HG03342 (cell line): ENCODE data around the gene GABPB2.
A peak's percentile ranks its signal among the peaks of the same experiment; 100 is the strongest.
"Not testable (repeated sequence)": the region's sequence is repeated elsewhere in the genome, so short reads cannot be mapped to it uniquely, and the experiment has no call there.

Source experiments
- ATAC-seq: cut with Tn5 transposase; IDR thresholded peaks from one replicate; pipeline ENCODE4 v1.9.1; 2021; ENCODE audit warnings: mild to moderate bottlenecking, moderate library complexity; ENCODE audit not compliant: unreplicated experiment

Gene GABPB2

DNA sequence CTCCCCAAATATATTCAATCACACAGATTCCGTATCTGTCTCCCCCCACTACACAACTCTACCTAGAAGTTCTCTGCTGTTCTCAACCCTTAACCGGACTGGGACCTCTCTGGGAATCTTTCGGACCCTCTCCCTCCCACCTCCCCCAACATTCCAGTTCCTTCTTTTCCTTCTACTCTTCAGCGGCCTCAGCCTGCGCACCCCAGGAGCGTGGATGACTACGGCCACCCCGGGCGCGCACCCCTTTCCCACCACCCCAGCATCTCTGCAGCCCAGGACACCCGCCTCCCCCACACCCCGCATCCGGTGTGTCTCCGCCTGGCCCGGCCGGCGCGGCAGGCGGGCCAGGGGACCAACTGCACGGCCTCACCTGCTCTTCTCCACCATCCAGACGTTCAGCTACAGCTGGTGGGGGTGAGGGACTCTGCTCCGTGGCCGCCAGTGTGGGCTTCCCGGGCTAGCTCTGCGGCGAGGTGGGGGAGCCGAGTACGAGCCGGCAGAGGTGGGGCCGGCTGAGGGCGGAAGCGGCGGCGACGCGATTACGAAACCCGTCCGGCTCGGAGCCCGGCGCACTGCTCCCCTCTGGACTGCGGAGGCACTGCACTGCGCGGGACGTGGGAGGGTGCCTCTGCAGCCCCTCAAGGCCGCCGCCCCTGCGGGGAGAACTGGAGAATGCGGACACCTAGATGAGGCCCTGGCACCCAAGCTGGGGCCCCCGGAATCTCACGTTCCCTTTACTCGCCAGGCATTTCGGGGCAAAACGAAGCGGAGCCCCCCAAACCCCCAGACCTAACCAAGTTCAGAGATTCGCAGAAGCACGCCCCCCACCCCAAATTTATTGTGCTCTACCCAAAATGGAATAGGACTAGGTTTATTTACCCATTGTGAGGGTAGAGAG is 11.2 kb upstream of the GABPB2 start, which contains the start of gene CDC42SE1:
Gene CDC42SE1 (minus strand): TSS at position 514 of the 898 bp plus-strand sequence. CDS start 3,892 bp downstream, outside the sequence.
- ATAC-seq = peak; percentile 73

DNA sequence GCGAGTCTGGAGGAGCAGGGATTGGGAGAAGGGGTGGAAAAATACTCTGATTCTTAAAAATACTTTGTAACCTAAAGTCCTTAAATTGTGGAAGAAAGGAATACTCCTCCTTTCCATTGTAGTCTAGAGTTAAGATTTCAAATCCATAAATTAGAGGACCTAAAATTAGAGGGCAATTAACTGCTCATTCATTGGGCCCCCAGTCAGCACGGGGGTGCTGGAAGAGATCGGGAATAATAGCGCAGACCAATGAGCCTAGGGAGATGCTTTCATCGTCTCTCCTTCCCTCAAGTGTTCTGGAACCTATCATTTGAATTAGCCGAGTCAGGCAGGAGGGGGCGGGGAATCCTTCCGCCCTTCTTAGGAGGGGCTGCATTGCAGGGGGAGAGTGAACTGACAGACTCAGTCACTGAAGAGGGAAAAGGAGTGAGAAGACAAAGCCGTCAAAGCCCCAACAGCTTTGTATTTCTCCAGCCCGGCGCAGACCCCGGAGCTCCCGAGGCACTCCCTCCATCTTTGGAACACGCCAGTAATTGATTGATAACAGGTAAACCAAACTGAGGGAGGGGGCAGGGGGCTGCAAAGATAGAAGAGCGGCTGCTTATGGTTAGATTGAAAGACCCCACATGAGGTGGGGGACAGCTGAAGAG is 10.4 kb upstream of the GABPB2 start, which contains the start of gene MLLT11:
Gene MLLT11 (plus strand): TSS at position 391 of the 650 bp plus-strand sequence. CDS start 6,828 bp downstream, outside the sequence.
- ATAC-seq = no peak

DNA sequence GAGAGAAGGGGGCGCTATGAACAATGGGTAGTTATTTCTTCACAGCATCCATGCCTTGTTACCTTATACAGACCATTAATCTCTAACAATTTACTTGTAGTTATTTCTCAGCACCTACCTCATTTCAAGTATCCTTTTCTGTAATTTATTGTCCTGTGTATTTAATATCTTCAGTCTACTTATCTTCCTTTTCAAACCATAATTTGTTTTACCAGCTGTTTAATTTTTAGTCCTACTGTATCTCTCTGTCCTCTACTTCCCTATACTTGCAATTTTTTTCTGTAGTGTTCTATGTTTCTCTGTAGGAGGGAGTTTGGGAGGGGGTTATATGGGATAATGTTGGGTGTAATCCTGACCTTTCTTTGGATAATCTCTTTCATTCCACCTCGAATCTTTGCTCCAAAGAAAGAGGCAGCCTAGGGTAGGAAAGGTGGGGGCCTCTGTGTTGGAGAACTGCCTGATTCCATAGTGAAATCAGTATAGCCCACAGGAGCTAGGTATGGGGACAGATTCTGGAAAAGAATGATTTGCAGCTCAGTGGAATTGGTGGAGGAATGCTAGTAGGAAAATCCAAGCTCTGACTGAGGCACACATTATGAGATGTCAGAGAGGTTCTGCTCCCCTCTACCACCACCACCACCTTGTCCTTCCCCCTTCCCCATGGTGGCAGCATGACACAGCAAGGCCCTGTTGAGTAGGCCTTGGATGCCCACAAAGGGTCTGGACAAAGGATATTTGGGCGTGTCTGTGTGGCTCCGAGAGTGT is 9.7 kb upstream of the GABPB2 start:
- ATAC-seq = no peak

DNA sequence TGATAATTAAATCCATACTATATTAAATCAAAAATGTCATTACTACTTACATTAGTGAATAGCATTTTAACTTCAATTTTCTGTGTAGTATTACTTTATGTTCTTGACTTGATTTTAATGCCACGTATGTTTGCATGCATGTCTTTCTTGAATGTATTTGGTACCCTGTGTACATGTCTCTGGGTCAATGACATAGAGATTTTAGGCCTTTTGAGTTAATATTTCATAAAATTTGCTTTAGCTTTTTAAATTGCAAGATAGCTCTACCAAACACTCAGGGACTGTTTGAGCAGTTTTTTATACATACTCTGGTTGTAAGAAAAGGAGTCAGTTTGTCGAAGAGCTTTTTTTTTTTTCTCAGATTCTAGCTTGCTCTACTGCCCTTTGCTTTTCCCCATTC is 8.9 kb upstream of the GABPB2 start:
- ATAC-seq = no peak

DNA sequence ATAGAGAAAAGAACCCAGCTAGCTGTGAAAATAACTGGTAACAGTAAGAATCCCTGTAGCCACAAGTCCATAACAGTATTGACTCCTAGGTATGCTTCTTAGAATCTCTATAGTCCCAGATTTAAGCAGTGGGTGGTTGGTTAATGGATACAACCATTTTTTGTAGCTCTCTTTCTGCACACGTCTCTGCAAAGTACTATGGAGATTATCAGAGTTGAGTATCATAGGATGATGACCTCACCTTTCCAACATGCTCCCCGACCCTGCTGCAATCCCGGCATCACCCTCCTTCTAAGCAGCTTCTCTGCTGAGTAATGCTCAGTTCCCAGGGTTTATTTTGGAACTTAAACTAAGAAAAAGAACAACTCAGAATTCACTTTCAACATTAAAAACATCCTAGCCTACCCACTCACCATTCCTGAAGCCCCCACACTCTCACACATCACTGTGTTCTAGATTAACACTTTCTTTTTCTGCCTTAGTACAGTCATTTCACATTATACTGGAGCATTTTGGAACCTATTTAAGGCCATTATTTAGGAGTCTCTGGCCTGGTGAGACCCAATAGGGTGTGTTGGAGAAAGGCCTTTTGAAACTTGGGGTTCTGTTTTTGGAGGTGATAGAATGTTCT is 7.7 kb upstream of the GABPB2 start:
- no peak for ATAC-seq

DNA sequence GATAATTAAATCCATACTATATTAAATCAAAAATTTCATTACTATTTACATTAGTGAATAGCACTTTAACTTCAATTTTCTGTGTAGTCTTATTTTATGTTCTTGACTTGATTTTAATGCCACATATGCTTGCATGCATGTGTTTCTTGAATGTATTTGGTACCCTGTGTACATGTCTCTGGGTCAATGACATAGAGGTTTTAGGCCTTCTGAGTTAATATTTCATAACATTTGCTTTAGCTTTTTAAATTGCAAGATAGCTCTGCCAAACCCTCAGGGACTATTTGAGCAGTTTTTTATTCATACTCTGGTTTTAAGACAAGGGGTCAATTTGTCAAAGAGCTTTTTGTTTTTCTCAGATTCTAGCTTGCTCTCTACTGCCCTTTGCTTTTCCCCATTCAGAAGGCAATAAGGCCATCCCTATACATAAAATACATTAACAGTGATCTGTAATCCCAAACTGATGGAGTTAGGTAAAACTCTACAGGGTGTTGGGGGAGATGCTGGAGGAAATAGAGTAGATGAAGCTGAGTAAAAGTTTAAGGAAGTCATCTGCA is 5.4 kb upstream of the GABPB2 start:
- no peak for ATAC-seq

DNA sequence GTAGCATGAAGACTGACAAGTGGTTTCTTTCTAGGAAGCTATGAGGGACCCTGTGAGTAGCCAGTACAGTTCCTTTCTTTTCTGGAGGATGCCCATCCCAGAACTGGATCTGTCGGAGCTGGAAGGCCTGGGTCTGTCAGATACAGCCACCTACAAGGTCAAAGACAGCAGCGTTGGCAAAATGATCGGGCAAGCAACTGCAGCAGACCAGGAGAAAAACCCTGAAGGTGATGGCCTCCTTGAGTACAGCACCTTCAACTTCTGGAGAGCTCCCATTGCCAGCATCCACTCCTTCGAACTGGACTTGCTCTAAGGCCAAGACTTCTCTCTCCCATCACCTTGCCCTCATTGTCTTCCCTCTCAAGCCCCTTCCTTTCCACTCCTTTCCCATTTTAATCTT is 3.4 kb upstream of the GABPB2 start:
- no peak for ATAC-seq

DNA sequence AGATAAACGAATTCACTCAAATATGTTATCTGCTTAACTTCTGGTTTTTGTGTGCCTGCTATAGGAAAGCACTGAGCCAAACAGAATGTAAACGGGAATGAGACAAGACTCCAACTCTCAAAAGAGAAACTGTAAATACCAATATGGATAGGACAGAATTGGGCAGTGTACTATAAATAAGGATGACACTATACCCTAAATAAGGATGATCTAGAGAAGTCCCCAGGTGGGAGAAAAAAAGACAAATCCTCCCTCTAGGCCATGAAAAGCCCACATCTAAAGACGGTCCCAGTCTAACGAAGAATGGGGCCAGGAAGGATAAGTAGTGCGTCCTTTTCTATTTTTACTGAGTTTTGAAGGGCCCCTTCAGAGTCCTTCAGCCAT is 1.5 kb upstream of the GABPB2 start:
- ATAC-seq = no peak

DNA sequence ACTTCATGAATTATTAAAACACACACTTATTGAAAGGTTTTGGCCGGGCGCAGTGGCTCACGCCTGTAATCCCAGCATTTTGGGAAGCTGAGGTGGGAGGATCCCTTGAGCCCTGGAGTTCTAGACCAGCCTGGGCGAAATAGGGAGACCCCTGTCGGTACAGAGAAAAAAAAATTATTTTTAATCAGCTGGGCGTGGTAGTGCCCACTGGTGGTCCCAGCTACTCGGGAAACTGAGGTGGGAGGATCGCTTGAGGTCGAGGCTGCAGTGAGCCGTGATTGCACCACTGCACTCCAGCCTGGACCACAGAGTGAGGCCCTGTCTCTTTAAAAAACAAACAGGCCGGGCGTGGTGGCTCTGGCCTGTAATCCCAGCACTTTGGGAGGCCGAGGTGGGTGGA is 1.7 kb downstream of the GABPB2 start:
- ATAC-seq = no peak

DNA sequence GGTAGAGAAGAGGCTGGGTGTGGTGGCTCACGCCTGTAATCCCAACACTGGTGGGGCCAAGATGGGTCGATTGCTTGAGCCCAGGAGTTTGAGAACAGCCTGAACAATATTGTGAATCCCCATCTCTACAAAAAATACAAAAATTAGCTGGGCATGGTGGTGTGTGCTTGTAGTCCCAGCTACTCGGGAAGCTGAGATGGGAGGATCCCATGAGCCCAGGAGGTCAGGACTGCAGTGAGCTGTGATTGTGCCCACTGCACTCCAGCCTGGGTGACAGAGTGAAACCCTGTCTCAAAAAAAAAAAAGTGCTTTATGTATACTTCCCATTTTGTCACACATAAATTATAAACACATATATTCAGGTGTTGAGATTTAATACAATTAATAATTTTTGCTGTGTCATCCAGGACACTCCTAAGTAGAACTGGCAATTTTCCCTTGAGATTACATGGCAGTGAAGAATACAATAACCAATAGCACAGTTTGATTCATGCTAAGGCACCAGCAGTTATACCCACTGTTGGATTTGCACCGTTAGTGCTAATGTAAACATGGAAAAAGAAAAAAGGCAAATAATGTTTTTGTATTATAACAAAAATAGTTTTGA is 15.5 kb downstream of the GABPB2 start:
- ATAC-seq = no peak

DNA sequence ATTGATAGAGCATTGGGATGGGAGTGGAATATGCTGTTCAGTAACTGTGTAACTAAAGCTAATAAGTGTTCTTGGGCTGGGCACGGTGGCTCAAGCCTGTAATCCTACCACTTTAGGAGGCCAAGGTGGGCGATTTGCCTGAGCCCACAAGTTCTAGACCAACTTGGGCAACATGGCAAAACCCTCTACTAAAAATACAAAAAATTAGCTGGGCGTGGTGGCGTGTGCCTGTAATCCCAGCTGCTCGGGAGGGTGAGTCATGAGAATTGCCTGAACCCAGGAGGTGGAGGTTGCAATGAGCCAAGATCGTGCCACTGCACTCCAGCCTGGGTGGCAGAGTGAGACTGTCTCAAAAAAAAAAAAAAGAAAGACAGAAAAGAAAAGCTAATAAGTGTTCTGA is 26.9 kb downstream of the GABPB2 start:
- ATAC-seq = not testable (repeated sequence)

DNA sequence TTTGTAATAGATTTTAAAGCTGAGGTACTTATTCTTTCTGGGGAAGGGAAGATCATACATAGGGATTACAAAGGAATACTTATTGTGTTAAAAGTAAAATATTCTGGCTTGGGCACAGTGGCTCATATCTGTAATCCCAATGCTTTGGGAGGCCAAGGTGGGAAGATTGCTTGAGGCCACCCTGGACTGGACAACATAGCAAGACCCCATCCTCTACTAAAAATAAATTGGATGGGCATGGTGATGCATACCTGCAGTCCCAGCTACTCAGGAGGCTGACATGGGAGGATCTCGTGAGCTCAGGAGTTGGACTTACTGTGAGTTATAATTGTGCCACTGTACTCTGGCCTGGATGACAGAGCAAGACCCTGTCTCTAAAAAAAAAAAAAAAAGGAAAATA is 27.6 kb downstream of the GABPB2 start:
- no peak for ATAC-seq

DNA sequence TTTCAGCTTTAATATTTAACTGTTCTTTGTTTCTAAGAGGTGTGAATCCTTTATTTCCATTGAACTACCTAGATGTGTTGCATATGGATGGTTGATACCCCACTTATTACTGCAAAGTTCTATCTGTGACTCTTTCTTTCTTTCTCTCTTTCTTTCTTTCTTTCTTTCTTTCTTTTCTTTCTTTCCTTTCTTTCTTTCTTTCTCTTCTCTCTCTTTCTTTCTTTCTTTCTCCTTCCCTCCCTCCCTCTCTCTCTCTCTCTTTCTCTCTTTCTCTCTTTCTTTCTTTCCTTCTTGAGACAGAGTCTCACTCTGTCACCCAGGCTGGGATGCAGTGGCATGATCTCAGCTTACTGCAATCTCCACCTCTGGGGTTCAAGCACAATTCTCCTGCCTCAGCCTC is 34.1 kb downstream of the GABPB2 start:
- no peak for ATAC-seq

DNA sequence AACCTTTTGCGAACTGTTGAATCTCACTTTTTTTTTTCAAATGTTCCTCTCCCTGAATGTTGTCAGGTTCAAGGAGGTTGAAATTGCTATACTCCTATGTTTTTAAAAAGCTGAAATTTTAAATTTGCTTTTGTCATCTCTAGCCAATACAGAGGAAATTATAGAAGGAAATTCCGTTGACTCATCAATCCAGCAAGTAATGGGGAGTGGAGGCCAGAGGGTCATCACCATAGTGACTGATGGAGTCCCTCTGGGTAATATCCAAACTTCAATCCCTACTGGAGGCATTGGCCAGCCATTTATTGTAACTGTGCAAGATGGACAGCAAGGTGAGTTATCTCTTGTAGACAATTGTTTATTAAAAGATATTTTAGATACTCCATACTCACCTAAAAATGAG is 36.3 kb downstream of the GABPB2 start:
- no peak for ATAC-seq

DNA sequence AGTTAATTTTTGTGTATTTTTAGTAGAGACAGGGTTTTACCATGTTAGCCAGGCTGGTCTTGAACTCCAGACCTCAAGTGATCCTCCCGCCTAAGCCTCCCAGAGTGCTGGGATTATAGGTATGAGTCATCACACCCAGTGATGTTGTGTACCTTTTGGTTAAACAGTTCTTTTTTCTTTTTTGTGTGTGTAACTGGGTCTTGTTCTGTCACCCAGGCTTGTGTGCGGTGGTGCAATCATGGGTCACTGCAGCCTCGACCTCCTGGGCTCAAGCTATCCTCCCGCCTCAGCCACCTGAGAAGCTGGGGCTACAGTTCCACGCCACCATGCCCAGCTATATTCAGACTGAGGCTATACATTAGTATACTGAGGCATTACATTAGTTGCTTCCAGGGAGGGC is 37.8 kb downstream of the GABPB2 start:
- ATAC-seq = no peak

DNA sequence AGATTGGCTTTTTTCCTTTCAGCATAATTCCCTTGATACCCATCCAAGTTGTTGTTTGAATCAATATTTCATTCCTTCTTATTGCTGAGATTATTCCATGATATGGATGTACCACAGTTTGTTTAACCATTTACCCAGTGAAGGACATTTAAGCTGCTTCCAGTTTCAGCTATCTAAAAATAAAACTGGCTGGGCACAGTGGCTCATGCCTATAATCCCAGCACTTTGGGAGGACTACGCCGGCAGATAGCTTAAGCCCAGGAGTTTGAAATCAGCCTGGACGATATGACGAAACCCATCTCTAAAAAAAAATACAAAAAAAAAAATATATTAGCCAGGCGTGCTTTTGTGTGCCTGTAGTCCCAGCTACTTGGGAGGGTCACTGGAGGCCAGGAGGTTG is 43.3 kb downstream of the GABPB2 start:
- no peak for ATAC-seq

DNA sequence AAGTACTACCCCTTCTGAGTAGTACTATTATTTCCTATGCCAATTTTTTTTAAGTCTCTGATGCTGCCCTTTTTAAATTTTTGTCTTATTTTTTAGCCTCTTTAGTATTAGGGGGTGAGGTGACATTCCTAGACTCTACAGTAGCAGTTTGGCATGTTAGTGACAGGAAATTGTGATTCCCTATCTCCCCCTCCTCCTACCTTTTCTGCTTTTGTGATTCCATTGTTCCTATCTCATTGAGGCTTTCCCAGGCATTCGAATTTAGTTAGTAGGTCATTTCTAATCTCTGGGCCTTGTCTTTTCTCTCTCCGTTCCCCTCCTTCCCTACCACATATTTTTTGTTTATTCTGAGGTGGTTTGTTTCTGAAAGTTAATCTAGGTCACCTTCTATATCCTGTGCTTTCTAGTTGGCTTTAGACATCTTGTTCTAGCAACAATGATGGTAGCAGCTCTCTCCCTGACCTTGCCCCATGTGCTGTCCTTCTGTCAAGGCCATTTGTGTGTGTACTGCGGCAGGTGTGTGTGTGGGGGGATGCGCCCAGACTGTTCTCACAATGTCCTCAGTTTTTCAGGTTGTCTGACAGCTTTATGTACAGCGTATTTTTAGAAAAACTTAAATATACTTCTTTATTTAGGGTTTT is 54.3 kb downstream of the GABPB2 start:
- no peak for ATAC-seq

DNA sequence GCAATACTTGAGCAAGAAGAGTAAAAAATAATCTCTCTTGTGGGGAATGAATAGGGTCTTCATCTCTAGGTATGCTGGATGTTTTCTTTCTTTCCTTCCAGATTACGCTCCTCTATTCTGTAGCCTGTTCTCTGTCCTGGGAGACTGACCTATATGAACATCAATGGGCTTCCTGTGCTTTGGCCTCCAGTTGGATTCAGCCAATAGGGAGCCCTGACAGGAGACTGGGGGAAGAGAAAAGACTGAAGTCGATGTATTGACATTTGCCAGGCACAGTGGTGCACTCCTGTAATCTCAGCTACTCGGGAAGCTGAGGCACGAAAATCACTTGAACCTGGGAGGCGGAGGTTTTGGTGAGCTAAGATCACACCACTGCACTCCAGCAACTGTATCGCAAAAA is 58.2 kb downstream of the GABPB2 start:
- ATAC-seq = no peak

DNA sequence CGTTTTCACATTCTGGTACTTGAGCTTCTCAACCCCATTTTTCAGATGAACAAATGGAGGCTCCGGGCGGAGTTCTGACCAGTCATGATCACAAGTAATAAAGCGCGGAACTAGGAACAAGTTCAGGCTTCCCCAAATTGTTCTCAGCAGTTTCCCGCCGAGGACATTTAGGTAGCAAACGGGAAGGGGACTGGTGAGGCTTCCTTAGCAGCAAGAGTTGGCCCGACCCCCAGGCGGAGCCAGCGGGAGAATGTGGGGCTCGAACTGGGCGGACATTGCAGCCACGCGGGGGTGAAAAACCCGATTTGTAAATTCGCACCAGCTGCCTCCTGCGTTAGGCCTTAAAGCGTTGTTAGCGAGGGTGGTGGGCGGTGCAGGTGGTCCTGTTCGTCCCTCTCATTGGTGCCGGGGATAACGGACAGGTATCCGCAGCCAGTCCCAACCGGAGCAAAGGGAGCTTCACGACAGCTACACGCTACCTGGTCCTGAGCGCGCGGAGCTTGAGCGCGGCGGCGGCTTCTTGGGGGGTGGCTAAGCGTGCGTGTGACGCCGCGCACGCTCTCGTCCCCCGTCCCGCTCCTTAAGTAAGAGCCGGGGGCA is 60.5 kb downstream of the GABPB2 start:
- peak; percentile 88 for ATAC-seq
